Mesenchymal stem cell (in vitro differentiated cells and primary cell): ENCODE measurements around the gene CDYL2.
A peak's percentile ranks its signal among the peaks of the same experiment; 100 is the strongest.

Source experiments
- DNase-seq: peaks from one replicate; pipeline ENCODE4 v3.0.0-alpha.2; 2013
- H2AFZ ChIP-seq: one replicate; pipeline ENCODE4 v1.6.1; 2013; ENCODE audit warnings: low read depth, mild to moderate bottlenecking, control low read depth, inconsistent platforms, low read length, moderate library complexity
- H2AK5ac ChIP-seq: 2 replicates; pipeline ENCODE4 v1.6.1; 2013; ENCODE audit warnings: low read length, moderate library complexity, mild to moderate bottlenecking, inconsistent platforms; ENCODE audit not compliant: severe bottlenecking
- H2BK120ac ChIP-seq: one replicate; pipeline ENCODE4 v1.6.1; 2013; ENCODE audit warnings: low read depth, mild to moderate bottlenecking, inconsistent platforms, low read length, moderate library complexity
- H2BK12ac ChIP-seq, 2 experiments: one replicate each; pipeline ENCODE4 v1.6.1; 2013; ENCODE audit warnings: inconsistent platforms in 2 of 2, low read length in 2 of 2, mild to moderate bottlenecking in 2 of 2, moderate library complexity in 2 of 2, control low read depth in 1 of 2
- H2BK15ac ChIP-seq: one replicate; pipeline ENCODE4 v1.6.1; 2013; ENCODE audit warnings: mild to moderate bottlenecking, low read depth, inconsistent platforms; ENCODE audit not compliant: poor library complexity, severe bottlenecking
- H2BK5ac ChIP-seq: 2 replicates; pipeline ENCODE4 v1.6.1; 2013; ENCODE audit warnings: low read depth, mild to moderate bottlenecking, low read length, control low read depth, inconsistent platforms; ENCODE audit not compliant: poor library complexity, severe bottlenecking
- H3K14ac ChIP-seq, 2 experiments: one replicate each; pipeline ENCODE4 v1.6.1; 2013; ENCODE audit warnings: inconsistent platforms in 2 of 2, low read length in 2 of 2, control low read depth in 1 of 2, mild to moderate bottlenecking in 1 of 2, moderate library complexity in 1 of 2
- H3K18ac ChIP-seq, 2 experiments: one replicate each; pipeline ENCODE4 v1.6.1; 2013; ENCODE audit warnings: inconsistent platforms in 2 of 2, low read length in 2 of 2, control low read depth in 1 of 2, low read depth in 1 of 2, mild to moderate bottlenecking in 1 of 2
- H3K23ac ChIP-seq, 2 experiments: one replicate each; pipeline ENCODE4 v1.6.1; 2013; ENCODE audit warnings: inconsistent platforms in 2 of 2, low read length in 2 of 2, mild to moderate bottlenecking in 2 of 2, moderate library complexity in 2 of 2, control low read depth in 1 of 2
- H3K27ac ChIP-seq: 2 replicates; pipeline ENCODE4 v1.5.1; 2013; ENCODE audit warnings: mild to moderate bottlenecking, moderate library complexity, low read length, control low read depth, inconsistent platforms; ENCODE audit not compliant: poor library complexity, severe bottlenecking
- H3K27me3 ChIP-seq, 2 experiments: 2 replicates each; pipeline versions ENCODE4 v1.6.1 to v1.7.0; 2013; ENCODE audit warnings: low read length in 2 of 2, mild to moderate bottlenecking in 2 of 2, moderate library complexity in 2 of 2, control low read depth in 1 of 2, inconsistent platforms in 1 of 2; ENCODE audit not compliant: control insufficient read depth in 1 of 2, insufficient read depth in 1 of 2
- H3K36me3 ChIP-seq, 2 experiments: 2 replicates each; pipeline versions ENCODE4 v1.6.1 to v1.7.0; 2013; ENCODE audit warnings: low read length in 2 of 2, control low read depth in 1 of 2, inconsistent platforms in 1 of 2, low read depth in 1 of 2, mild to moderate bottlenecking in 1 of 2; ENCODE audit not compliant: insufficient read depth in 2 of 2, control insufficient read depth in 1 of 2
- H3K4ac ChIP-seq, 2 experiments: one replicate each; pipeline ENCODE4 v1.6.1; 2013; ENCODE audit warnings: inconsistent platforms in 2 of 2, low read length in 2 of 2, mild to moderate bottlenecking in 2 of 2, moderate library complexity in 2 of 2, control low read depth in 1 of 2, low read depth in 1 of 2
- H3K4me1 ChIP-seq: 2 replicates; pipeline ENCODE4 v1.6.1; 2013; ENCODE audit warnings: low read depth, low read length, control low read depth; ENCODE audit not compliant: control insufficient read depth, insufficient read depth
- H3K4me2 ChIP-seq: 2 replicates; pipeline ENCODE4 v1.6.1; 2013; ENCODE audit warnings: low read length, mild to moderate bottlenecking, inconsistent platforms; ENCODE audit not compliant: poor library complexity, severe bottlenecking
- H3K4me3 ChIP-seq, 2 experiments: 2 replicates each; pipeline versions ENCODE4 v1.5.1 to v1.7.0; 2013; ENCODE audit warnings: low read length in 2 of 2, mild to moderate bottlenecking in 2 of 2, control low read depth in 1 of 2, low read depth in 1 of 2; ENCODE audit not compliant: insufficient read depth in 1 of 2
- H3K79me1 ChIP-seq: replicated peaks from 2 replicates; pipeline ENCODE4 v1.6.1; 2013; ENCODE audit warnings: mild to moderate bottlenecking, control low read depth, low read length, inconsistent platforms; ENCODE audit not compliant: poor library complexity, severe bottlenecking
- H3K9ac ChIP-seq: 2 replicates; pipeline ENCODE4 v1.7.0; 2013; ENCODE audit warnings: mild to moderate bottlenecking, low read length, moderate library complexity
- H3K9me3 ChIP-seq: 2 replicates; pipeline ENCODE4 v1.7.0; 2013; ENCODE audit warnings: mild to moderate bottlenecking, low read length; ENCODE audit not compliant: control insufficient read depth
- H4K8ac ChIP-seq: one replicate; pipeline ENCODE4 v1.6.1; 2013; ENCODE audit warnings: inconsistent platforms, mild to moderate bottlenecking, low read length, moderate library complexity
- H4K91ac ChIP-seq: one replicate; pipeline ENCODE4 v1.6.1; 2013; ENCODE audit warnings: mild to moderate bottlenecking, low read length, inconsistent platforms
- WGBS: methylation state at CpG from one replicate; pipeline ENCODE4 v1.1.7; 2013; ENCODE audit warnings: mixed read lengths; 5-methylcytosine and 5-hydroxymethylcytosine counted together

The CDYL2 gene

DNA sequence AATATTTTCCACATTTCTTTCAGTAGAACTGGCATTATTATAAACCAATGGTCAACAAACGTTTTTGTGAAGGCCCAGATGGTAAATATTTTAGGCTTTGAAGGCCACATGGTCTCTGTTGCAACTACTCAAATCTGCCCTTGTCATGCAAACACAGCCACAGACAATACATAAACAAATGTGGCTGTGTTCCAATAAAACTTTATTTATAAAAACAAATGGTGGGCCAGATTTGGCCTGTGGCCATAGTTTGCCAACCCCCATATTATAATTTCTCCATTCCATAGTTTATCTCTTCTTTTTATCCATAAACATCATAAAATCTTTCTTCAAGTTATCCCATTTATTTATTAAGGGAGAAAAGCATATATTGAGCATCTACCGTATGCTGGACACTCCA lies 98.8 kb downstream of the CDYL2 start:
- H3K27me3 ChIP-seq, result no peaks in the 10 kb centered on the region
- H2BK15ac ChIP-seq, result no peak overlapping the region
- WGBS, result 55% methylated on average over 2 of the region's 2 CpGs
- no peak overlapping the region for H2AK5ac ChIP-seq
- H3K9me3 ChIP-seq, result no peaks in the 10 kb centered on the region
- H3K79me1 ChIP-seq, result no peaks in the 10 kb centered on the region
- H3K4ac ChIP-seq, result no peak overlapping the region
- H3K27ac ChIP-seq, result no peak overlapping the region
- H4K91ac ChIP-seq, result no peak overlapping the region
- no peak overlapping the region for H3K9ac ChIP-seq
- H2BK12ac ChIP-seq, result no peak overlapping the region
- no peak for DNase-seq
- H2BK5ac ChIP-seq, result no peak overlapping the region
- H3K23ac ChIP-seq, result no peak overlapping the region
- H3K14ac ChIP-seq, result no peak overlapping the region
- no peak overlapping the region for H2BK120ac ChIP-seq
- no peaks in the 10 kb centered on the region for H3K36me3 ChIP-seq
- no peak overlapping the region for H3K4me2 ChIP-seq
- H3K4me1 ChIP-seq, result peaks cover 1% of the 10 kb centered on the region
- no peak overlapping the region for H3K18ac ChIP-seq
- no peak overlapping the region for H3K4me3 ChIP-seq
- H4K8ac ChIP-seq, result no peak overlapping the region
- H2AFZ ChIP-seq, result no peak overlapping the region

DNA sequence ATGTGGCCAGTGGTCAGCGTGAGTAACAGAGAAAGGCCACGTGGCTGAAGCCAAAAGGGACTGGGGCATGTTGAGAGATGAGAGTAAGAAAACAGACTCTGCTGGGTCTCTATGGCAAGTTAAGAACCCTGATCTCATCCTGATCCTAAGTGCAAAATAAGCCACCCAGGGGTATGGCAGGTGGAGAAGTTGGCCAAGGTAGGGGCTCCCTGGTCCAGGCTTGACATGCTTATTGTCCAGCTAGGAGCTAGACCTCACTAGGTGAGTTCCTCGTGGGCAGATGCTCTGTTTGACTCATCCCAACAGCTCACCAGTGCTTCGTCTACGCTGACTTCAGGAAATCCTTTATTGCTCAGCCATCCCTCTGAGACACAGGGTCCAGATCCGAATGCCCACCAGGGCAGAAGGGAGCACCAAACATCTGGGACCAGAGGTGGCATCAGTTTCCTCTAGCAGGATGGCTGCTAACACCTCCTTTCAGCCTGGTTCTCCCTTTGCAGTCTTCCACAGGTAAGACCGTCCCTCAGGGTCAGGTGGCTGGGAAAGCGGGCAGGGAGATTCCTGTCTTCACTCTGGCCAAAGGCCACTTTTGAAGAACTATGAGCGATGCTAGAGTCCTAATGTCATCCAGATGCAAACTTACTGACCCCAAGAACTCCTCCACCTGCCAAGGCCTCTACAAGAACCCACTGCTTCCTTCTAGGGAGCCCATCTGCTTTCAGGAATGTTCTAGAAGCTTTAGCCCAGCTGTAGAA lies 99.5 kb downstream of the CDYL2 start:
- Histone ChIP-seq H2AFZ (no peak overlapping the region), H3K27me3 (no peaks in the 10 kb centered on the region), H3K9me3 (no peaks in the 10 kb centered on the region), H2AK5ac (no peak overlapping the region), H3K4ac (no peak overlapping the region), H4K8ac (no peak overlapping the region), H3K4me1 (peaks cover 1% of the 10 kb centered on the region), H4K91ac (no peak overlapping the region), H2BK5ac (no peak overlapping the region), H3K23ac (no peak overlapping the region), H2BK120ac (no peak overlapping the region), H2BK12ac (no peak overlapping the region), H3K79me1 (no peaks in the 10 kb centered on the region), H3K9ac (no peak overlapping the region), H3K18ac (no peak overlapping the region), H3K36me3 (no peaks in the 10 kb centered on the region), H3K4me3 (no peak overlapping the region), H3K4me2 (no peak overlapping the region), H3K14ac (no peak overlapping the region), H3K27ac (no peak overlapping the region), H2BK15ac (no peak overlapping the region)
- DNase-seq, result no peak
- WGBS, result 61% methylated on average over 9 of the region's 9 CpGs

DNA sequence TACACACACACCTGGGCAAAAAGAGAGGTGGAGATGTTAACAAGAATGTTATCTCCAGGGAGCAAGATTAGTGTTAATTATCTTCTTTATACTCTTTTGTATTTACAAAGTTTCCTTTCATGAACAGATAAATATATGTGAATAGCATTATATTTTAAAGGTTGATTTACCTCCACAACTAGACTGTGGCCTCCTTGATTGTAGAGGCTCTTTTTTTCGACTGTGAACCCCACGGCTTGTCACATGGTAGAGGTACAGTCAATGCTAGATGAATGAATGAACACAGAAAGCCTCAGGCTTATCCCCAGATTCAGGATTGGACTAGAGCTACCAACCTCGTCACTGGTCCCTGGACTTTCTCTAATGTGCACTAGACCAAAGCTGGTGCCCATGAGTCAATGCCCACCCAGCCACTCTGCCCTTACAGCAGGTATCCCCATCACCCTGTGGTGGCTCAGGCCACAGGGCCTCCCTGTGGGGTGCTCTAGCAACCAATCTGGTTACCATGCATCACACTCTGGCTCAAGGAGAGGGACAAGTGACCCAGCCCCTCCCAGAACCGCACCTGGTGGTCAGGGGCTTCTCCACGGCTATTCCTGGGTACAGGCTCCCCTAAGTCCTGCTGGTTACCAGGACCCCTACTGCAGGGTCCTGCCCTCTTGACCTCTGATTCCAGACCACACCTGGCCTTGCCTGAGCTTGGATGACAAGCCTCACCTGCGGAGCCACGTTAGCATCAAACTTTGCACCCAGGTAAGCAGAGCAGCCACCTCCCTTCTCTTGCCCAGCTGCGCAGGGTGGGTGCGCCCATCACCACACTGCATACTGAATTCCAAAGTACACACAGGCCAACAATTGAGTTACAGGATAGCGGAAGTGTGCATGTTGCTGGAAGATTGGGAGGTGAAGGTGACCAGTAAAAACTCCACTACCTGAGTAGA lies 101.0 kb downstream of the CDYL2 start:
- peak overlapping the region; percentile 27 for H3K4me2 ChIP-seq
- no peak overlapping the region for H3K4ac ChIP-seq
- no peaks in the 10 kb centered on the region for H3K79me1 ChIP-seq
- H3K36me3 ChIP-seq, result no peaks in the 10 kb centered on the region
- H3K4me3 ChIP-seq, result no peak overlapping the region
- no peak overlapping the region for H2AK5ac ChIP-seq
- no peak overlapping the region for H3K9ac ChIP-seq
- H2AFZ ChIP-seq, result no peak overlapping the region
- no peak overlapping the region for H4K8ac ChIP-seq
- no peak overlapping the region for H3K14ac ChIP-seq
- H2BK120ac ChIP-seq, result no peak overlapping the region
- no peaks in the 10 kb centered on the region for H3K27me3 ChIP-seq
- H2BK12ac ChIP-seq, result no peak overlapping the region
- H2BK5ac ChIP-seq, result no peak overlapping the region
- DNase-seq, result no peak
- H2BK15ac ChIP-seq, result no peak overlapping the region
- no peak overlapping the region for H3K27ac ChIP-seq
- peaks cover 1% of the 10 kb centered on the region for H3K4me1 ChIP-seq
- H3K9me3 ChIP-seq, result no peaks in the 10 kb centered on the region
- no peak overlapping the region for H3K23ac ChIP-seq
- no peak overlapping the region for H3K18ac ChIP-seq
- 60% methylated on average over 8 of the region's 10 CpGs for WGBS
- H4K91ac ChIP-seq, result peak overlapping the region; percentile 50

DNA sequence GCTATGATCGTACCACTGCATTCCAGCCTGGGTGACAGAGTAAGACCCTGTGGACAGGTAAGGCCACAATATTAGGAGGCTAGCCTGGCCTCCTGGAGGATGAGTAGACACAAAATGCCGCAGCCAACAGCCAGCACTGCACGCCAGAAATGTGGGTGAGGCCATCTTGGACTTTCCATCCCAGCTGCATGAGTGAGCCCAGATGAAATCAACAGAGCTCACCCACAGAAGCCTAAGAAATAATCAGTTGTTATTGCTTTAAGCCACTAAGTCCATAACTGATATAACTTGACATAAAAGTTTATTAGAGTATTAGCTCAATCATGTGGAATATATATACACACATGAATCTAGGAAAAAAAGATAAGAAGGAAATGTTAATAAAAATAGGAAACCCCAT lies 101.7 kb downstream of the CDYL2 start:
- Histone ChIP-seq H3K4me3 (peak overlapping the region in 1 of 2 experiments; percentile 14), H3K9me3 (no peaks in the 10 kb centered on the region), H4K91ac (no peak overlapping the region), H2AFZ (no peak overlapping the region), H3K4me1 (peaks cover 1% of the 10 kb centered on the region), H3K9ac (no peak overlapping the region), H2BK5ac (no peak overlapping the region), H2AK5ac (no peak overlapping the region), H3K79me1 (no peaks in the 10 kb centered on the region), H2BK120ac (no peak overlapping the region), H2BK15ac (no peak overlapping the region), H4K8ac (no peak overlapping the region), H3K27me3 (no peaks in the 10 kb centered on the region), H3K4ac (no peak overlapping the region), H3K36me3 (no peaks in the 10 kb centered on the region), H3K23ac (no peak overlapping the region), H3K27ac (no peak overlapping the region), H3K4me2 (no peak overlapping the region), H2BK12ac (no peak overlapping the region), H3K18ac (no peak overlapping the region), H3K14ac (no peak overlapping the region)
- no peak for DNase-seq
- WGBS, result 88% methylated on average over 3 of the region's 3 CpGs
